Hepatocyte (in vitro differentiated cells): ENCODE measurements around the gene AP1S2. TPM values are rescaled to one million over a fixed set of nuclear protein-coding genes. Genes with fewer than 3 reads are reported as not detected.

Experiments used
- DNase-seq: peaks from one replicate; pipeline ENCODE4 v3.0.0-alpha.2; 2016; ENCODE audit warnings: low spot score
- H2AFZ ChIP-seq: fragments of 200-600 bp; sonication (generic); 2 replicates; pipeline ENCODE4 v1.6.0; 2016; ENCODE audit warnings: antibody characterized with exemption, mild to moderate bottlenecking
- H3K27ac ChIP-seq: fragments of 200-600 bp; sonication (generic); 2 replicates; pipeline ENCODE4 v1.5.1; 2016; ENCODE audit warnings: mild to moderate bottlenecking
- H3K27me3 ChIP-seq: fragments of 200-600 bp; sonication (generic); 2 replicates; pipeline ENCODE4 v1.6.1; 2016
- H3K36me3 ChIP-seq: fragments of 200-600 bp; sonication (generic); replicated peaks from 2 replicates; pipeline ENCODE4 v1.5.1; 2016; ENCODE audit warnings: low read depth; ENCODE audit not compliant: insufficient read depth
- H3K4me1 ChIP-seq: fragments of 200-600 bp; sonication (generic); 2 replicates; pipeline ENCODE4 v1.5.1; 2016; ENCODE audit warnings: mild to moderate bottlenecking, moderate library complexity; ENCODE audit not compliant: insufficient read depth
- H3K4me2 ChIP-seq: fragments of 200-600 bp; sonication (generic); 2 replicates; pipeline ENCODE4 v1.6.0; 2016
- H3K4me3 ChIP-seq: fragments of 200-600 bp; sonication (generic); 2 replicates; pipeline ENCODE4 v1.5.1; 2016; ENCODE audit warnings: mild to moderate bottlenecking
- H3K79me2 ChIP-seq: fragments of 200-600 bp; sonication (generic); 2 replicates; pipeline ENCODE4 v1.6.0; 2017; ENCODE audit warnings: mild to moderate bottlenecking
- H3K9me2 ChIP-seq: fragments of 200-600 bp; sonication (generic); replicated peaks from 2 replicates; pipeline ENCODE4 v1.6.0; 2017; ENCODE audit warnings: mild to moderate bottlenecking; ENCODE audit not compliant: insufficient read depth
- H3K9me3 ChIP-seq: fragments of 200-600 bp; sonication (generic); 2 replicates; pipeline ENCODE4 v1.5.1; 2016; ENCODE audit warnings: low read depth, mild to moderate bottlenecking
- H4K20me1 ChIP-seq: fragments of 200-600 bp; sonication (generic); 2 replicates; pipeline ENCODE4 v1.6.0; 2016; ENCODE audit warnings: mild to moderate bottlenecking; ENCODE audit not compliant: insufficient read depth, poor library complexity, severe bottlenecking
- CTCF ChIP-seq: fragments of 200-600 bp; sonication (generic); IDR thresholded peaks from 2 replicates; pipeline ENCODE4 v1.5.1; 2016; ENCODE audit warnings: antibody characterized with exemption, mild to moderate bottlenecking; ENCODE audit not compliant: poor library complexity
- EZH2 ChIP-seq: fragments of 200-600 bp; sonication (generic); IDR thresholded peaks from 2 replicates; pipeline ENCODE4 v1.6.1; 2016; ENCODE audit warnings: antibody characterized with exemption, mild to moderate bottlenecking, borderline replicate concordance
- EZH2phosphoT487 ChIP-seq: fragments of 200-600 bp; sonication (generic); IDR thresholded peaks from one replicate; pipeline ENCODE4 v1.6.1; 2018; ENCODE audit warnings: antibody characterized with exemption, mild to moderate bottlenecking, low read depth, moderate library complexity; ENCODE audit not compliant: unreplicated experiment, severe bottlenecking
- WGBS: methylation state at CpG from one replicate; pipeline ENCODE4 v1.1.6; 2016; ENCODE audit warnings: low lambda C conversion rate; ENCODE audit errors: missing lambda C conversion rate; 5-methylcytosine and 5-hydroxymethylcytosine counted together
- polyA plus RNA-seq: library from polyadenylated mRNA; unstranded; fragments of >200 nt; fragmentation: Nextera tagmentation; extraction: Ambion mirVana; gene quantifications from 2 replicates; pipeline ENCODE4 v1.2.1, GENCODE V29; 2016
- total RNA-seq: library from RNA; depleted of rRNA; stranded (reverse); fragments of >200 nt; gene quantifications from 2 replicates; pipeline ENCODE4 v1.2.3, GENCODE V29; 2014

Gene AP1S2
- total and polyA plus RNA-seq, 2 experiments from 2014 or later = 29.0 to 69.2 TPM

- Histone ChIP-seq H3K27me3 (no peaks in the 10 kb centered on the region), H3K27ac (no peak overlapping the region), H3K36me3 (no peaks in the 10 kb centered on the region), H3K4me2 (no peak overlapping the region), H4K20me1 (no peaks in the 10 kb centered on the region), H3K9me3 (no peaks in the 10 kb centered on the region), H2AFZ (no peak overlapping the region), H3K9me2 (no peaks in the 10 kb centered on the region), H3K4me3 (no peak overlapping the region), H3K4me1 (no peaks in the 10 kb centered on the region), H3K79me2 (no peaks in the 10 kb centered on the region)
- TF ChIP-seq CTCF (no peak), EZH2 (no peak), EZH2phosphoT487 (no peak)
- WGBS = 77% methylated on average over 3 of the region's 3 CpGs
- DNase-seq = no peak
Observed at GRCh38 chrX:15894724-15895123, 40.1 kb upstream of the AP1S2 start.

GRCh38 chrX:15890463-15890862, 35.9 kb upstream of the AP1S2 start:
- WGBS = 99% methylated on average over 2 of the region's 2 CpGs
- H4K20me1 ChIP-seq = no peaks in the 10 kb centered on the region

GRCh38 chrX:15888062-15888461, 33.4 kb upstream of the AP1S2 start:
- DNase-seq = no peak
- no peaks in the 10 kb centered on the region for H3K27me3 ChIP-seq
- no peaks in the 10 kb centered on the region for H3K4me1 ChIP-seq
- TF ChIP-seq EZH2 = no peak
- TF ChIP-seq CTCF = no peak
- TF ChIP-seq EZH2phosphoT487 = no peak
- no peaks in the 10 kb centered on the region for H3K9me2 ChIP-seq
- no peak overlapping the region for H3K4me3 ChIP-seq
- no peaks in the 10 kb centered on the region for H4K20me1 ChIP-seq
- H3K79me2 ChIP-seq = no peaks in the 10 kb centered on the region
- H3K27ac ChIP-seq = no peak overlapping the region
- 71% methylated on average over 5 of the region's 5 CpGs for WGBS
- H3K36me3 ChIP-seq = no peaks in the 10 kb centered on the region
- H3K9me3 ChIP-seq = no peaks in the 10 kb centered on the region
- no peak overlapping the region for H2AFZ ChIP-seq
- no peak overlapping the region for H3K4me2 ChIP-seq

More at GRCh38 chrX:15890463-15890862, 35.9 kb upstream of the AP1S2 start:
- Histone ChIP-seq H3K27ac (no peak overlapping the region), H3K9me2 (no peaks in the 10 kb centered on the region), H3K4me2 (no peak overlapping the region), H2AFZ (no peak overlapping the region), H3K27me3 (no peaks in the 10 kb centered on the region), H3K4me1 (no peaks in the 10 kb centered on the region), H3K79me2 (no peaks in the 10 kb centered on the region), H3K9me3 (no peaks in the 10 kb centered on the region), H3K4me3 (no peak overlapping the region), H3K36me3 (no peaks in the 10 kb centered on the region)
- no peak for DNase-seq
- TF ChIP-seq CTCF (no peak), EZH2 (no peak), EZH2phosphoT487 (no peak)

- no peaks in the 10 kb centered on the region for H3K9me2 ChIP-seq
- H4K20me1 ChIP-seq = no peaks in the 10 kb centered on the region
- H3K36me3 ChIP-seq = no peaks in the 10 kb centered on the region
- H3K4me2 ChIP-seq = no peak overlapping the region
- no peak overlapping the region for H3K4me3 ChIP-seq
- H3K79me2 ChIP-seq = no peaks in the 10 kb centered on the region
- no peaks in the 10 kb centered on the region for H3K27me3 ChIP-seq
- TF ChIP-seq EZH2 (no peak), EZH2phosphoT487 (no peak), CTCF (no peak)
- peaks cover 7% of the 10 kb centered on the region for H3K4me1 ChIP-seq
- no peak for DNase-seq
- no peaks in the 10 kb centered on the region for H3K9me3 ChIP-seq
- WGBS = 69% methylated on average over 3 of the region's 3 CpGs
- no peak overlapping the region for H2AFZ ChIP-seq
- H3K27ac ChIP-seq = no peak overlapping the region
Observed at GRCh38 chrX:15883540-15883863, 28.9 kb upstream of the AP1S2 start.
